ENCODE measurements around the gene BEGAIN.
"Not testable (repeated sequence)": the region's sequence is repeated elsewhere in the genome, so short reads cannot be mapped to it uniquely, and the experiment has no call there.

BEGAIN gene

DNA sequence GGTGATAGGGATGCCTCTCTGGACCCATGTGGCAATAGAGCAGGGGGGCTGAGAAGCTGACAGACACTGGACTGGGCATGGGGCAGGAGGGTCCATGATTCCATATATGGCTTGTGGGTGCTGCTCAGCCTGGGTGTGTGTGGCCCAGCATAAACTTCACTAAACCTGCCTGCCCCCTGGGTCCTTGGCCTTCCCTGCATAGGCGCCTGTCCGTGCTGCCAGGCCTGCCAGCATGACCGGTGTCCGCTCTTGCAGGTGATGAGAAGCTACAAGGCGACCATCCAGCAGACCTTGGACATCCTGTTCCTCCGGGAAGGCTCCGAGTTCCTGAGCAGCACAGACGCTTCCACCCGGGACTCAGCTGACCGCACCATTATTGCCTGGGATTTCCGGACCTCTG is 61.6 kb downstream of the BEGAIN start:
- TF ChIP-seq, protein P1, sequence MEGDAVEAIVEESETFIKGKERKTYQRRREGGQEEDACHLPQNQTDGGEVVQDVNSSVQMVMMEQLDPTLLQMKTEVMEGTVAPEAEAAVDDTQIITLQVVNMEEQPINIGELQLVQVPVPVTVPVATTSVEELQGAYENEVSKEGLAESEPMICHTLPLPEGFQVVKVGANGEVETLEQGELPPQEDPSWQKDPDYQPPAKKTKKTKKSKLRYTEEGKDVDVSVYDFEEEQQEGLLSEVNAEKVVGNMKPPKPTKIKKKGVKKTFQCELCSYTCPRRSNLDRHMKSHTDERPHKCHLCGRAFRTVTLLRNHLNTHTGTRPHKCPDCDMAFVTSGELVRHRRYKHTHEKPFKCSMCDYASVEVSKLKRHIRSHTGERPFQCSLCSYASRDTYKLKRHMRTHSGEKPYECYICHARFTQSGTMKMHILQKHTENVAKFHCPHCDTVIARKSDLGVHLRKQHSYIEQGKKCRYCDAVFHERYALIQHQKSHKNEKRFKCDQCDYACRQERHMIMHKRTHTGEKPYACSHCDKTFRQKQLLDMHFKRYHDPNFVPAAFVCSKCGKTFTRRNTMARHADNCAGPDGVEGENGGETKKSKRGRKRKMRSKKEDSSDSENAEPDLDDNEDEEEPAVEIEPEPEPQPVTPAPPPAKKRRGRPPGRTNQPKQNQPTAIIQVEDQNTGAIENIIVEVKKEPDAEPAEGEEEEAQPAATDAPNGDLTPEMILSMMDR (IDR thresholded peaks at IDR 0.05; ENCODE audit: low read depth, low read length, missing control alignments) = no peak
- H3K4me3 ChIP-seq (ENCODE audit: low read depth, low read length) = no peak overlapping the region
- no peak for DNase-seq (ENCODE audit: low read depth)

DNA sequence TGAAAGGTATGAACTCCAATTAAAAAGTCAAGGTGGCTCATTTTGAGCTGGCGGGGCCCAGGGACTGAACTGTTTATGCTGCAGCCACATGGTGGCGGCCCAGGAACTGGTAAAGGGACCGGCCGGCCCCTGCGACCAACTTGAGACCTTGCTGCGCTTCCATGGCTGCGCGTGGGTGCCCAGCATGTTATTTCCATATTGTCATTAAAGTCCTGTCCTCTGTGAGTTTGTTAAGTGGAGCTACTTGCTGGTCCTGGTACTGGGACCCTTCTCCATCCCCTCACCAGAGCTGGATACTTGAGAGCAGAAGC is 62.3 kb downstream of the BEGAIN start:
- DNase-seq (ENCODE audit: low read depth) = no peak
- TF ChIP-seq, protein P1 (IDR thresholded peaks at IDR 0.05; ENCODE audit: low read depth, low read length, missing control alignments) = no peak
- H3K4me3 ChIP-seq (ENCODE audit: low read depth, low read length) = no peak overlapping the region

DNA sequence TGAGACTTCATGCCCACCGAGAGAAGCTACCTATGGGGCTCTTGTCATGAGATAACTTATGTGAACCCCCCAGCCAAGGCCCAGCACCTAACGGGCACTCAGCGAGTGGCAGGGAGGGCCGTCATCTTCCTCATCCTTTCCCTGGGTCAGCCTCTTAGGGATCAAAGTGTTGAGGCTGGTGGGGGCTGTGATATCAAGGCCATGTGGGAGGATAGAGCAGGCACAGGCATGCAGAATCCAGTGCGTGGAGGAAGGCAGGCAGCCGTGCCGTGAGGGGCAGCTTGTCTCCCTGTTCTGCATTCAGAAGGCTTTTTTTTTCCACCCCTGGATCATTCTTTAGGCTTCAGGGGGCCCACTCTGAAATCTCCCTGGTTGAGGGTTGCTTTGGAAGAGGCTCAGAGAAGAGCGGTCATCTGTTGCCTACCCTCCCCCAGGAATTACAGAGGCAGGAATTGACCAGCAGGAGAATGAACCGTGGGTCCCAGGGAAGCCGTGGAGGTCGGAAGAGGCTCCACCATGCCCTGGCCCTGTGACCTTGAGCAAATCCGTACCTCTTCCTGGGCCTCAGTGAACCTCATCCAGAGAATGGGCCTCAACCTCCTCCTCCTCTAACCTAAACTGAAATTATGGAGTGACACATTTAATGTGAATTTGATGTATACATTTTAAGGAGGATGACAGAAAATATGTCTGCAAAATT is 62.8 kb downstream of the BEGAIN start:
- TF ChIP-seq, protein P1 (IDR thresholded peaks at IDR 0.05; ENCODE audit: low read depth, low read length, missing control alignments) = no peak
- H3K4me3 ChIP-seq (ENCODE audit: low read depth, low read length) = no peak overlapping the region
- DNase-seq (ENCODE audit: low read depth) = no peak

DNA sequence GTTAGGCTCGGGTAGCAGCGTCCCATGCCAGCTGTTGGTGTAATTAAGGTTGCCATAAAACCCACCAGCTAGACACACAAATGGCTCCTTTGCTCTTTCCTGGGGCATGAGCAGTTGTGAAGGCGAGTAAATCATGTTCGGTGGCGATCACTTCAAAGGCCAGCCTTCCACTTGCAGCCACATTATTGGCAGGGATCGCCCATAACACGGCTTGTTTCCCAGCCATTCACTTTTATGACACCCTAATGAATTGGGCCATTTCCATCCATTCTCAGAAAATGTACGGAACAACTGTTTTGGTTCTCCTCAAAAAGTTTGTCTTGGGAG is 63.4 kb downstream of the BEGAIN start:
- H3K4me3 ChIP-seq (ENCODE audit: low read depth, low read length) = no peak overlapping the region
- TF ChIP-seq, protein P1 (IDR thresholded peaks at IDR 0.05; ENCODE audit: low read depth, low read length, missing control alignments) = no peak
- DNase-seq (ENCODE audit: low read depth) = no peak

DNA sequence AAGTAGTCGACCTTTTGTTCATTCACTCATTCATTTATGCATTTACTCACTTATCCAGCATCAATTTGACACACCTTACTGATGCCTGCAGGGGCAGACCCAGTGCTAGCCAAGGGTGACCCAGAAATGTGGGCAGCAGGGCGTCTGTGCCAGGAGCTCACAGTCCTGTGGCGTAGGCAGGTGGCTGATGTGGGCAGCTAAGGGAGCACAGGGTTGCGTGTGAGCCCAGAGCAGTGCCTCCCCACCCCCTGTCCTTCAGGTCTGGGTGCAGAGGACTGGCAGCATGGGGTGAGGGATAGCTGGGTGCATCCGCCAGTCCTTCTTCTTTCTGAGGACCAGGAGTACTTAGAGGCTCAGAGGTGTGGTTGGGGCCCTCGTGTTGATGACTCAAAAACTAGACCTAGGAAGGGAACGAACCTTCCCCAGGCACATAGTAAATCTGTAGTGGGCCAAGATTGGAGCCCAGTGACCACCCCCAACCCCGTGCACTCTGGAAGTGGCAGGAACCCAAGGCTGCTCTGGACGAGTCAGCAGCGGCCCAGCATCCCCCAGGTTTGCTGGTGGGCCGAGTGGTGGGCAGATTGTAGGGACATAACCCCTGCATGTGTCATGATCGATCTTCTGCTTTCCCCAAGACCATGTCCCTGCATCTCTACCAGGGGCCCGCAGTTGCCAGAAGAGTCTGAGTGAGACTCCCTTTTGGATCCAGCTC is 63.9 kb downstream of the BEGAIN start:
- no peak for DNase-seq (ENCODE audit: low read depth)
- no peak overlapping the region for H3K4me3 ChIP-seq (ENCODE audit: low read depth, low read length)
- TF ChIP-seq, protein P1 (IDR thresholded peaks at IDR 0.05; ENCODE audit: low read depth, low read length, missing control alignments) = no peak

DNA sequence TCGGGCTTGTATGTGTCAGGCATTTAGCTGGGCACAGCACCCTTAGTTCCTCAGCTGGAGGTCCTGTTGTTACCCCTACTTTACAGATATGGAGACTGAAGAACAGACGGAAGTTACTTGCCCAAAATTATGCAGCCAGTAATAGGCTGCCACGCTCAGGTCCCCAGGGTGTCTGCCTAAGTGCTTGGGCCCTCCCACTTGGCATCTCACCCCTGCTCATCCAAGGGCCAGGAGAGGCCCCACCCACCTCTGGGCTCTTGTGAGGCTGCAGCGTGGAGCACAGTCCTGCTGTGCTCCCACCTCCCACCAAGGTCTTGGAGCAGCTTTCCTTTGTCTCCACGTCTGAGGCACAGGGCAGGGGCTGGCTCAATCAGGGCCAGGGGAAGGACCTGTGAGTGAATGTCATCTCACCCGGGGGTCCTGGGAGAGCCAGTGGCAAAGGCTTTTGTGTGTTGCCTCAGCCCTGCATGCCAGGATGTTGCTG is 64.6 kb downstream of the BEGAIN start:
- TF ChIP-seq, protein P1 (IDR thresholded peaks at IDR 0.05; ENCODE audit: low read depth, low read length, missing control alignments) = no peak
- DNase-seq (ENCODE audit: low read depth) = no peak
- no peak overlapping the region for H3K4me3 ChIP-seq (ENCODE audit: low read depth, low read length)

DNA sequence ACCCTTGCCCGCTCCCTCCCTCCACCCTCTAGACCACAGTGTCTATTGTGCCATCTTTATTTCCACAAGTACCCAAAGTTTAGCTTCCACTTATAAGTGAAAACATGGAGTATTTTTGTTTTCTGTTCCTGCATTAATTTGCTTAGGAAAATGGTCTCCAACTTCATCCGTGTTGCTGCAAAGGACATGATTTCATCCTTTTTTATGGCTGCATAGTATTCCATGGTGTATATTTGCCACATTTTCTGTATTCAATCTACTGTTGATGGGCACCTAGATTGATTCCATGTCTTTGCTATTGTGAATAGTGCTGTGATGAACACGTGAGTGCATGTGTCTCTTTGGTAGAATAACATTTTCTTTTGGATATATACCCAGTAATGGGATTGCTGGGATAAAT is 81.2 kb downstream of the BEGAIN start:
- DNase-seq (ENCODE audit: low read depth); H3K4me3 ChIP-seq (ENCODE audit: low read depth, low read length): not testable (repeated sequence)

Data from GM12864 (cell line).